Skin of body (tissue), 2 donors: ENCODE measurements around the gene ERI3. TPM values are rescaled to one million over a fixed set of nuclear protein-coding genes. Genes with fewer than 3 reads are reported as not detected.

ENCODE experiments used
- DNase-seq: peaks from one replicate; lab custom pipeline; 2025; lab: John Stamatoyannopoulos, UW
- total RNA-seq: library from RNA; depleted of rRNA; stranded (reverse); fragments of >200 nt; gene quantifications from one replicate; pipeline ENCODE4 v1.2.3, GENCODE V29; 2014

Gene ERI3
- total RNA-seq, 1 donor from 2014 or later = 31.0 TPM

- no peak for DNase-seq
Measured at GRCh38 chr1:44351289-44351688, 3.8 kb downstream of the ERI3 start.

- DNase-seq = no peak
Measured at GRCh38 chr1:44348061-44348485, 7.0 kb downstream of the ERI3 start.

GRCh38 chr1:44347280-44347679, 7.8 kb downstream of the ERI3 start:
- DNase-seq = peak; percentile 24

- DNase-seq = no peak
Measured at GRCh38 chr1:44346878-44347277, 8.2 kb downstream of the ERI3 start.

GRCh38 chr1:44346184-44346583, 8.9 kb downstream of the ERI3 start:
- no peak for DNase-seq

- DNase-seq = no peak
Measured at GRCh38 chr1:44345187-44345775, 9.8 kb downstream of the ERI3 start.

- no peak for DNase-seq
Measured at GRCh38 chr1:44339731-44340130, 15.3 kb downstream of the ERI3 start.

GRCh38 chr1:44338136-44338535, 16.9 kb downstream of the ERI3 start:
- DNase-seq = no peak

GRCh38 chr1:44336668-44337067, 18.4 kb downstream of the ERI3 start:
- no peak for DNase-seq

- DNase-seq = no peak
Measured at GRCh38 chr1:44334968-44335367, 20.1 kb downstream of the ERI3 start.

- DNase-seq = no peak
Measured at GRCh38 chr1:44333376-44333775, 21.7 kb downstream of the ERI3 start.

GRCh38 chr1:44332505-44332904, 22.6 kb downstream of the ERI3 start:
- no peak for DNase-seq

- DNase-seq = no peak
Measured at GRCh38 chr1:44330935-44331334, 24.1 kb downstream of the ERI3 start.

GRCh38 chr1:44328671-44329416, 26.2 kb downstream of the ERI3 start:
- no peak for DNase-seq

GRCh38 chr1:44327679-44328491, 27.2 kb downstream of the ERI3 start:
- no peak for DNase-seq

GRCh38 chr1:44326821-44327465, 28.1 kb downstream of the ERI3 start:
- no peak for DNase-seq

- DNase-seq = no peak
Measured at GRCh38 chr1:44326024-44326701, 28.9 kb downstream of the ERI3 start.

GRCh38 chr1:44323947-44324346, 31.1 kb downstream of the ERI3 start:
- DNase-seq = no peak

GRCh38 chr1:44322367-44322766, 32.7 kb downstream of the ERI3 start:
- DNase-seq = no peak

GRCh38 chr1:44321466-44321865, 33.6 kb downstream of the ERI3 start:
- no peak for DNase-seq
